ENCODE data around the gene ASXL3.

GRCh38 chr18:33700513-33700976 is 122.5 kb downstream of the ASXL3 start:
- TF ChIP-seq CTCF (conservative IDR thresholded peaks at IDR 0.05; ENCODE audit: low read depth, low read length) (no peak), EZH2 (IDR thresholded peaks at IDR 0.05; ENCODE audit: borderline replicate concordance, low read depth, low read length, poor library complexity, severe bottlenecking) (no peak)
